22Rv1 (cell line): ENCODE results near the gene SEC31A.

ENCODE experiments used
- CTCF ChIP-seq: fragments of 450-650 bp; IDR thresholded peaks from 2 replicates; pipeline ENCODE4 v1.5.1; 2017; ENCODE audit warnings: mild to moderate bottlenecking
- ZFX ChIP-seq: fragments of 450-650 bp; IDR thresholded peaks from 2 replicates; pipeline ENCODE4 v1.6.1; 2017; ENCODE audit warnings: antibody characterized with exemption, borderline replicate concordance

GRCh38 chr4:82809619-82810018 lies 81.3 kb downstream of the SEC31A start:
- no peak for TF ChIP-seq CTCF
- no peak for TF ChIP-seq ZFX
